Pulmonary artery endothelial cell (primary cell): ENCODE measurements around the gene FOXC2. TPM values are rescaled to one million over a fixed set of nuclear protein-coding genes. Genes with fewer than 3 reads are reported as not detected.

Experiments
- DNase-seq: peaks from one replicate; pipeline ENCODE4 v3.0.0-alpha.2; 2011; ENCODE audit warnings: low read depth, low spot score
- total RNA-seq: library from RNA; depleted of rRNA; stranded (reverse); fragments of >200 nt; gene quantifications from 2 replicates; pipeline ENCODE4 v1.2.3, GENCODE V29; 2014

FOXC2 gene
- total RNA-seq, 1 donor from 2014 or later = 2.3 TPM

DNA sequence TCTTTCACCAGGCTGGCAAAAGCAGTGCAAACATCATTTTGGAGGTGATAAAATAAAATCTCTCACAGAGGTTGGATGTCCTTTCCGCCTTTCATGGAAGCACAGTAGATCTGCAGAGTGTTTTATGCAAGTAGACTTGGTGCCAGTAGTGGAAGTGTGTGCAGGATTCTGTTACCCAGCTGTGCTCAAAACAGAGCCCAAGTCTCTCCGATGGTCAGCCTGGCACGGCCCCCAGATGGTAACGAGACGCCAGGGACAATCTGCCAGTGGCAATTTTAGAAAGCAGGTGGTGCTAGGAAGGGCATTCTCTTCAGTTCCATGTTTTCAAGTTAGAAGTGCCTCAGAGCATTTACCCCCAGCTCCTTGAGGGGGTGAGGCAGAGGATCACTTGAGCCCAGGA, 10.1 kb upstream of the FOXC2 start:
- no peak for DNase-seq

GRCh38 chr16:86557587-86557986, 9.0 kb upstream of the FOXC2 start:
- no peak for DNase-seq

DNA sequence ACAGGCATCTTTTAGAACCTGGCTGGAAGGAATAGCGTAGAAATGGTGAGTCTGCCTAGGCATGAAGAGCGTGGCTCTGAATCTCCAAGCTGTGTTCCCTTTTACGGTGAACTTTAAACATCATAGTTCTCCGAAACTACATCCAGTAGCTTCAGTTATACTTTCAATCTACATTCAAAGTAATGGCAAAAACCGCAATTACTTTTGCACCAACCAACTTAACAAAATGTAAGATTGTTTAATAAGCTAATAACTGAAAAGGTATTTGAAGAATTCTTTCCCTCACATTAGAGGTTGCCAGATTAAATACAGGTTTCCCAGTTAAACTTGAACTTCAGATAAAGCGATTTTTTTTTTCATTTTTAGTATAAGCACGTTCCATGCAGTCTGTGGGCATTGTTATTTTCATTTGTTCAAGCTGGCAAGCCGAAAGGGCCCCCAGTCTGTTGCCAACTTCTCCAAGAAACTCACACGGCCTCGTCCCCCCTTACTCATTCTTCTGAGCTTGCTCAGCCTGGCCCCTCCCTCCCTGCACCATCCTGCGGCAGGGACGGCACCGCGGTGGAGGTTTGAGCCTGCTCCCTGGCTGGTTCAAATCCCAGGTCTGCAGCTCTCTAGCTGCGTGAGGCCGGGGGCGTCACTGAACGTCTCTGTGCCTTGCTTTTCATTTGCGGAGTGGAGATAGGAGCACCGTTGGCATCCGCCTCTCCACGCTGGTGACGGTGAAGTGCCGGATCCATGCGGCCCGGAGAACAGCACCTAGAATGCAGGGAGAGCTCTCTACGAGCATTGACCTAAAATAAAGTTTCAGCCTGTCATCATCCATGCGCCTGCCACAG, 8.1 kb upstream of the FOXC2 start:
- DNase-seq = no peak

GRCh38 chr16:86559802-86560305, 6.8 kb upstream of the FOXC2 start:
- DNase-seq = no peak

- no peak for DNase-seq
These were observed 4.3 kb upstream of the FOXC2 start for GRCh38 chr16:86562356-86562755.

- peak; percentile 75 for DNase-seq
These were observed 2.9 kb upstream of the FOXC2 start for GRCh38 chr16:86563469-86564345.

GRCh38 chr16:86565181-86565631, 1.4 kb upstream of the FOXC2 start:
- no peak for DNase-seq

DNA sequence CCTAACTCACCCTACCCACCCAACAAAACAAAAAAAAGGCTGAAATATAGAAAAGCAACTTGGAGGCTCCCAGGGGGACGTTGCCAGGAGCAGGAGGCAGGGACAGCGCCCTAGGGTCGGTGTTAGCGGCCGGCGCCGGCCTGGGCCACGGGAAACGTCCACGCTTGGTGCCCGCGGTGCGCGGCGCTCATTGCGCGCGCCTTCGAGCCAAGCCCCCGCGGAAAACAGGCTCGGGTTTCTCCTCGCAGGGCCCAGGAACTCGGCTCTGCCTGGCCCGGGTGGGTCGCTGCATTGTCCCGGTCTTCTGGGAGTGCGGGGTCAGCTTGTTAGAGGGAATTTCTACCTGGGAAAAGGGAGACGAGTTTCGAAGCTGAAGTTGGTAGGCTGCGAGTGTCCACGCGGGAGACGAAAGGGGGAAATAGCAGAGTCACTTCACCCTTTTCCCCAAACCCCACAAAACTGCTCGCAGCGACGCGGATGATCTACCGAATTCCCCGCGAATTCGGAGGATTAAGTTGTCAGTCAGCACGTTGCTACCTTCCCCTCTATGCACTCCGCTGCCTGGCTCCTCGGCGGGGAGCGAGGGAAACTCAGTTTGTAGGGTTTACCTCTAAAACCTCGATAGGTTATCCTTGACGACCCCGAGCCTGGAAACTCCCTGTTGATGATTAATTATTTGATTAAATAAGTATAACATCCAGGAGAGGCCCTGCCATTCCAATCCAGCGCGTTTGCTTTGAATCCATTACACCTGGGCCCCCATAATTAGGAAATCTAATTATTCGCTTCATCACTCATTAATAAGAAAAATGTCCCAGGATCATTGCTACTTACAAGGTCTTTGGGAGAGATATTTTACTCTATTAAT, 751 bp upstream of the FOXC2 start:
- no peak for DNase-seq

GRCh38 chr16:86566966-86567700, 504 bp downstream of the FOXC2 start:
- no peak for DNase-seq

- DNase-seq = no peak
These were observed 1.3 kb downstream of the FOXC2 start for GRCh38 chr16:86567701-86568581.

- DNase-seq = no peak
These were observed 2.3 kb downstream of the FOXC2 start for GRCh38 chr16:86568677-86569623.

- DNase-seq = no peak
These were observed 3.2 kb downstream of the FOXC2 start for GRCh38 chr16:86569701-86570447.

DNA sequence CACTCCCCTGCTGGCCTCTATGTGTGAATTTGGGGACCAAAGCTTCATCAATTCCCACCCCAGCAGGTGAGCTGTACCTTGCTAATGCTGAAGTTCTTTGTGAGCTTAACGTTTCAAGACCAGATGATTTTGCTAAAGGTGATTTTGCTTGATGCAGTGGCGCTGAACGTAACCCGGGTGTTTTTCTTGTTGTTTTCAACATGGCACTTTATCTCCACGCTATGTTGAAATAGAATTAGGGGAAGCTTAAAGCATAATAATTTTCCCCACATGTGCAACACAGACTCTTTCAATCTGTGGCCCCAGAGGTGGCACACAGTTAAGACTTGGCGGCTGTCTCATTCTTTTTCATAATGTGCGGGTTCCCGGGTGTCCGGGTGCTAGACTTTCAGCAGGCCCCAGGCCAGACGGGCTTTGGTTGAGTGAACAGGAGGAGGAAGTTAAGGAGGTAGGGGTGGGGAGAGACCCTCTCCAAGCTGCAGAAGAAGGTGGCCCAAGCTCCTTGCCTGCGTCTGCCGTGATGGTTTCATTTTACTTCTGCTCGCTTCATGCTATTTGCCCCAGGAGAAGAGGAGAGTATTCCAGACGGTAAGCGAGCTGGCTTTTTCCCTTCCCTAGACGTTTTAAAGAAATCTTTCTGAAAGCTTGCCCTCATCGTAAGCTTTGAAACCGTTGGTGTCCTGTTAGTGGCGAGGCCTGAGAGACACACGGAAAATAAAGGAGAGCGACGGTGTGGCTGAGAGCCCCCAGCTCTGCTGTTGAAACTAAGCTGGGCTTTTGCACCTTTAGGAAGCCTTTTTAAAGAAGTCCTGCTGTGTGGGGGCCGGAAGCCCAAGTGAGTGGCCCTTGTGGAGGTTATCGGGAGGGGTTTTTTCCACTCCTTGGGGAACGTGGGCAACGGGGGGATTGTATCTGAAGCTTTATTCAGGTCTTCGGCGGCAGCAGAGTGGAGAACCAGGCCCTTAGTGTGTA, 4.2 kb downstream of the FOXC2 start:
- no peak for DNase-seq

DNA sequence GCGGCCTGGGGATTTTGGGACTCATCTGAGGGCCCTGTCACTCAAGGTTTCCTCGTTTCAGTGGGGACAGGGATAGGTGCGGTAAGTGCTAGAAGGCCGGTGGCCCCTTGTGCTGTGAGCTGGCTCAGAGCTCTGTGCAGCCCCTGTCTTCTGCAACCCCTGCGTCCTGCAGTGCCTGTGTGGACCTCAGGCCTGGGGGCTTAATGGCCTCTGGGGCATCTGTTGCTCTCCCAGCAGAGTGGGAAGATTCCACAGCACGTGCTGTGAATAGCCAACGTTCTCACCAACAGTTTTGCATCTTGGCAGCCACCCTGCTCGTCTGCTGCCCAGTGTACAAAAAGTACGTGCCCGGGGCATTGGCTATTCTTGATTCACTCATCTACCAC, 4.9 kb downstream of the FOXC2 start:
- no peak for DNase-seq

DNA sequence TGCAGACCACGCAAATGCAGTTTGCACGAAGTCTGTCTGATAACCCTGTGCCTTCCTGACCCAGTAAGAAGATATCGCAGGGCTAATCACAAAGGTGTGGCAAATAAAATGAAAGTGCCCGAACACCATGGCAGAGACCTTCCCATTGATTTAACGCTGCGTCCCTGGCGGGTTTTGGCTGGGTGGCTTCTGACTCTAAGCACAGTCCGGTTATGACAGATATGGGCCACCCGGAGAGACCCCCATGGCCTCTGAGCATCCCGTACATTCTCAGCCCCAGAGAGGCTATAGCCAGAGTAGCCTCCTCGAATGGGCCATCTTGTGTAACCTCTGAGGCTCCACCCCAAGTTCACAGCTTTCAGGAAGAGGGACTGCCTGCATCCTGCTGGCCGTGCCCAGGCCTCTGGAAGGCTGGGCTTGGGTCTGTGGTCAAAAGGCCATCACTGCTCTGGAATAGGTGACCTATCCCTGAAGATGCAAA, 5.5 kb downstream of the FOXC2 start:
- no peak for DNase-seq

DNA sequence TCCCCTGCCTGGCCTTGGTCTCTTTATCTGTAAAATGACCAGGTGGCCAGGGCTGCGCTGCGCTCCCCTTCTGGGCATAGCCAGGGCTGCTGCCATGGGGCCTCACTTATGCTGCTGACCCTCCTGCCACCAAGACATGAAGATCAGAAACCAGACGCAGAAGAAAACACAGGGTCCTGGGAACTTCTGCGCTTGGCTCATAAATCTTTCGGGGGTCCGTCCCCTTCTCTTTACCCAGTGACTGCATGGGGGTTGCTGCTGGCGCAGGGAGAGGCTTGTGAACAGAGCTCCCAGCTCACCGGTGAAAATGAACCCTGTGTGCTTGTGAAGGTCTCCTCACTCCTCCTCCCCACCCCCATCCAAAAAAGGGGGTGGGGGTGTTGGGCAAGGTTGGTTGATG, 6.0 kb downstream of the FOXC2 start:
- DNase-seq = no peak
